GM21825 (cell line): ENCODE measurements around the gene ANO1.

Experiments used
- ATAC-seq: cut with Tn5 transposase; IDR thresholded peaks from one replicate; pipeline ENCODE4 v1.9.1; 2021; ENCODE audit warnings: mild to moderate bottlenecking, moderate library complexity; ENCODE audit not compliant: unreplicated experiment

ANO1 gene

DNA sequence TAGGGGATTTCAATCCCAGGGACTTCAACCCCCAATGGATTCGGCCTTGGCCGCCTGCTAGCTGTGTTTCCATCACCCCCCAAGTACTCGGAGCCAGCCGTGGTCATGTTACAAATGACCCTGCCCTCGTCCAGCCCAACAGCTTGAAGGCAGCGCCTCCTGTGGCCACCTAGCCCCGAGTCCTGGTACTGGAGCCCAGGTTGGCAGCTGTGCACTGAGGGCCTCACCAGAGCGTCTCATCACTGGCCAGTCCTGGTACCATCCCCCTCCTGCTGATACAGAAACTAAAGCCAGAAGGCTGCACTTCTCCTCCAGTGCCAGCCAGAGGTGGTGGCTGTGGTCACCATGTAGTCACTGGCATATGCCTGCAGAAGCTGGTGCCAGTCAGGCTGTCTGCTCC is 80.1 kb downstream of the ANO1 start:
- no peak for ATAC-seq

DNA sequence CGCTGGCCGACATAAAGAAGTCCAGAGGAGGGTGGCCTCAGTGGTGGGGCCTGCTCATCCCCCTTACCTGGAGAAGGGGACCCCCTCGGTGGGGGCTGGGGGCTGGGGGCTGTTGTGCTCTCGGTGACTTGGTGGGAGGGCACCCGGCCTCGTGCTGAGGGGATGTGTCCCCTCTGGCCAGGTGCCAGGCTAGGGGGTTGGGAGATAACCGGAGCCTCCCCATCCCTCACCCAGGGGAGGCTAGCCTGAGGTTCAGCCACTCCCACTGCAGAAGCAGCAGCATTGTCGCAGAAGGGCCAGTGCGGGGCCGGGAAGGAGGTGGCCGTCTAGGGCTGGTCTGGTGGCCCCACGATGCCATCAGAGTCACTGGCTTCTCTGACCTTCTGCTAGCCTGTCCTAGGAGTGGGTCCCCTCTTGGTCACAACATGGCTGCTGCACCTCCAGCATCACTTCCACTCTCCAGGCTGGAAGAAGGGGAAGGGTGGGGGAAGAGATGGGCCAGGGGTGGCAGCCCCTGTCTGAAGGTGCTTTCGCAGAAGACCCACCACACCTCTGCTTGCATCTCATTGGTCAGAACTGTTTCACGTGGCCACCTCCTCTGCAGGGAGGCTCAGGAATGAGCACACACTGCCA is 80.8 kb downstream of the ANO1 start:
- no peak for ATAC-seq

DNA sequence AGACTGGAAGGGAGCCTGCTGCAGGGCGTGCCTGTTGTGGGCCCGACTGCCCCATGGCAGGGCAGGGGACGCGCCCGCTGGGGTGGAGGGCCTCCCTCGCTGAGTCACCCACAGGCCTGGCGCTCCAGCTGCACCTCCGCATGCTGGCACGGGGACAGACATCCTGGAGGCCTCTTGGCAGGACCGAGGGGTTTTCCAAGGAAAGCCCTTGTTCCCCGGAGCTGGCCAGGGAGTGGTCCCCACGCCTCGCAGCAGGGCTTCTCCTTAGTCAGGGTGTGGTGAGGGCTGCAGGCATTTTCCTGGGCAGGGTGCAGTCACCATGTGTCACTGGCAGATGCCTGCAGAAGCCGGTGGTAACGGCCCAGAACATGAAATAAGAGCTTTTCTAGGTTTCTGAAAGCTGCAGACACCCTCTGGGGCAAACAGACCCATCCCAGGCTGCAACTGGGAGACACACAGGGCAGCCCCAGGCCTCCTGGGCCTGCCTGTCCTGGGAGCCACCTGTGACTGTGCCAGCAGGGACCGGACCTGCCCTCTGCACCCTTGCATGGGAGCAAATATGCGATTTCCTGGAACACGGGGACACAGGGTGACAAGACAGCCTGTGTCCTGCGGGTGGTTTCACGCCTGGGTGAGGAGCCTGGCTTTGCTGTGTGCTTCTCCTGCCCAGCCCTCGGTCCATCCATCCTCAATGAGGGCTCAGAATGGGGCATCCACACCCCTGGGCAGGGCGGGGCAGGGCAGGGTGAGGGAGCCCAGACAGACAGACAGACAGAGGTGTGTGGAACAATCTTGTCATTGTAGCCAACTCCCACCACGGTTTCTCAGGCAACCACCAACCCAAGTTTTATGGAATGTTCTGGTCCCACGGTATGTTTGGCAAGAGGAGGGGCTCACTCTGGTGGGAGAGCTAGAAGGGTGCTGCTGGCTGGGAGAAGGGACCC is 81.8 kb downstream of the ANO1 start:
- ATAC-seq = no peak

DNA sequence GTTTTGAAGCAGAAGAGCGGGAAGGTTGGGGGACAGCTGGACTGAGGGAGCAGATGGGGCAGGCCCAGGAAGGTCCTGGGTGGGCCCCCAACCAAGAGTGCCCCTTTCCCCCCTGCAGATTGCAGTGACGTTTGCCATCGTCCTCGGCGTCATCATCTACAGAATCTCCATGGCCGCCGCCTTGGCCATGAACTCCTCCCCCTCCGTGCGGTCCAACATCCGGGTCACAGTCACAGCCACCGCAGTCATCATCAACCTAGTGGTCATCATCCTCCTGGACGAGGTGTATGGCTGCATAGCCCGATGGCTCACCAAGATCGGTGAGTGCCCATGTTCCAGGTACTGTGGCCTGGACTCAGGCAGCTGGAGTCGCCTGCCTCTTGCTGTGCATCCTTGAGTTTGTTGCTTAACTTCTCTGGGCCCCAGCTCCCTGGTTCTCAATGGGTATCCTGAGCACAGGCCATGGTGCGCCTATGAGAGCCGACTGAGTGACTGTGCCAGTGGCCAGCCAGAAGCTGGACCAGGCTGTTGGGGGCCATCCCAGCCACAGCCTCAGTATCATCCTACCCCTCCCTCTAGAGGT is 83.0 kb downstream of the ANO1 start:
- ATAC-seq = no peak

DNA sequence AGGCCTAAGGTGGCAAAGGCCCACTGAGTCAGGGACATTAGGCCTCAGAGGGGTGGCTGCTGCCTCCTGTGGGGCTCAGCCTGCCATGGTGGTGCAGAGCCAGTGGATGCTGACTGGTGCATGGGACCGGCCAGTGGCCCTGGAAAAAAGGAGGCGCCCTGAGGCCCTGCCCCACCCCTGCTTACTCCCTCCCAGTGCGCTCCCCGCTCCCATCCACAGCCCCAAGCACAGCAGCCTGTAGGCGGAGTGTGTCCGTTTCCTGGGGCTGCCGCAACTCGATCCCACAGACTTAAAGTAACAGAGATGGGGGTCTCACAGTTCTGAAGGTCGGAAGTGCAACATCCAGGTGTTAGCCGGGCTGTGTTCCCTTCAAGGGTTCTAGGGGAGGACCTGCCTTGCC is 86.6 kb downstream of the ANO1 start:
- no peak for ATAC-seq

DNA sequence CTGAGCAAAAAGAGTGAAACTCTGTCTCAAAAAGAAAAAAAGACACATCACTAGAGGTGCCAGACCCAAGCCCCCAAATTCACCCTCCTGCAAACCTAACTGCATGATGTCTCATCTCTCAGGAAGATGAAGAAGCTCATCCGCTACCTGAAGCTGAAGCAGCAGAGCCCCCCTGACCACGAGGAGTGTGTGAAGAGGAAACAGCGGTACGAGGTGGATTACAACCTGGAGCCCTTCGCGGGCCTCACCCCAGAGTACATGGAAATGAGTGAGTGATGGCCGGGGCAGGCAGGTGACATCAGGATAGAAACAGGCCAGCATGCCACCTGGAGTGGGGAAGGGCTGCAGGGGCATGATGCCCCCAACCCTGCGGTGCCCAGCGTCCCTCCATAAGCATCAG is 89.0 kb downstream of the ANO1 start:
- ATAC-seq = no peak

DNA sequence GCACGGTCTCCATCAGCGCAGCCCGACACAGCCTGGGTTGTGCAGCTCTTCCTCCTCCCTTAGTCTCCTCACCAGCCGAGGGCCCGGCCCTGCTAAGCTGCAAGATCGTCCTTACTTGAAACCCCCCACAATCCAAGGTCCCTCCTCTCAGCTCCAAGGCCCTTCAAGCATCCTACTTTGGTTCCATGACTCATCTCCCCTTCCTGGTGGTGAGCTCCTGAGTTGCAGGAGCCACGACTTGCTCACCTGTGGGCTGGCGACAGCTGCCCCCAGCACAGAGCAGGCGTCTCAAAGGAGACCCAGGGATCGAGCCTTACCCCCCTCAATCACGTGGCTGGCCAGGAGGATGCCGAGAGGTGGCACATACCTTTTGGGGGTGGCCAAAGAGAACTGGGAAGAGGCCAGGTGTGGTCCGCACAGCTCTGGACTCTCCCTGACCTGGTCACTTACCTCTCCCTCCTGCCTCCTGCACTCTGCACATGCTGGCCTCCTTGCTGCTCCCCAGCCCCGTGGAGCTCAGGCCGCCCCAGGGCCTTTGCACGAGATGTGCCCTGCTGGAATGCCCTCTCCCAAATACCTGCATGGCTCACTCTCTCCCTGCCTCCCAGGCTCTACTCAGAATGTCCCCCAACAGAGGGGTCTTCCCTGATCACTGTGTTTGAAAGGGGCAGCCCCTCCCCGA is 89.7 kb downstream of the ANO1 start:
- ATAC-seq = no peak

DNA sequence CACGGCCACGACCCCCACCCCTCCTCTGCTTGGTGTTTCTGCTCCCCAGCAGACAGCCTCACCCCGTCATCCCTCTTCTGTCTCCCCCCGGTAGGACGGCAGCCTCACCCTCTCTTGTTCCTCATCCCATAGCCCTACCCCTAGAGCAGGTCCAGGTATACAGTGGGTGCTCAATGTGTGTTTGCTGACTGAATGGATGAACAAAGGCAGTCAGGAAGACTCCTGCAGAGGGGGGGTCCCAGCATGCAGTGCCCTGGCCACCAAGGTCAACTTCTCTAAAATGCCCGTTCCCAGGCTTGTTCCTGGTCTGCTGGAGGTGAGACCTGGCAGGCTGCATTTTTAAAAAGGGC is 90.3 kb downstream of the ANO1 start:
- ATAC-seq = no peak

DNA sequence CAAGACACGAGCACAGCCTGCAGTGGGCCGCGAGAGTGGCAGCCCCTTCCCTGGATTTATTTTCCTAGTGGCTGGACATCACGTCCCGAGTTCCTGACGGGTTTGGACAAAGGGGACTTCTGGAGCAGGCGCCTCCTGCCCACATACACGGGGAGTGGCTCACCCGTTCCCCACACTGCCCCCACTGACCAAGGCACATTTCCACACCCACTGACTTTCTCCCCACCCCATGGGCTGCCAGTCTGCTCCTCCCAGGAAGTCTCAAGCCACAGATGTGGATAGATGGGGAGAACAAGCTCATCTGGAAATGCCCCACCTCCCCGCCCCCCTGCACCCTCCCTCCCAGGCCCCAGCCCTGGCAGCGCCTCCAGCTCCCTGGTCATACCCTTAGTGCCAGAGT is 91.0 kb downstream of the ANO1 start:
- ATAC-seq = no peak

DNA sequence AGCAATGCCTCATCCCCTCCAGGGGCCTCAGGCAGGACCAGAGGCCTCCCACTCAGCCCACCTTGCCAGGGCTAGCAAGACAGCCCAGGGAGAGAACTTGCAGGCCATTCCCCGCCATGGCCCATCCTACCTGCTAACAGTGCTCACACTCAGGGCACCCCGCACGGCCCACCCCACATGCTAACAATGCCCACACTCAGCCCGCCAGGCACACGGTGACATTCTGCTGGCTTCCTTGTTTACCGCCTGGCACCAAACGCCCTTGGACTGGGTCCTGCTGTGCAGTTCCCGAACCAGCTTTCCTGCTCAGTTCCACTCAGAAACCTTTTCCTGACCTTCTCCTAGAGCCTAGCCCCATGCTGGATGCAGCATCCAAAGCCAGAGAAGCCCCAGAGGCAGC is 91.5 kb downstream of the ANO1 start:
- no peak for ATAC-seq

DNA sequence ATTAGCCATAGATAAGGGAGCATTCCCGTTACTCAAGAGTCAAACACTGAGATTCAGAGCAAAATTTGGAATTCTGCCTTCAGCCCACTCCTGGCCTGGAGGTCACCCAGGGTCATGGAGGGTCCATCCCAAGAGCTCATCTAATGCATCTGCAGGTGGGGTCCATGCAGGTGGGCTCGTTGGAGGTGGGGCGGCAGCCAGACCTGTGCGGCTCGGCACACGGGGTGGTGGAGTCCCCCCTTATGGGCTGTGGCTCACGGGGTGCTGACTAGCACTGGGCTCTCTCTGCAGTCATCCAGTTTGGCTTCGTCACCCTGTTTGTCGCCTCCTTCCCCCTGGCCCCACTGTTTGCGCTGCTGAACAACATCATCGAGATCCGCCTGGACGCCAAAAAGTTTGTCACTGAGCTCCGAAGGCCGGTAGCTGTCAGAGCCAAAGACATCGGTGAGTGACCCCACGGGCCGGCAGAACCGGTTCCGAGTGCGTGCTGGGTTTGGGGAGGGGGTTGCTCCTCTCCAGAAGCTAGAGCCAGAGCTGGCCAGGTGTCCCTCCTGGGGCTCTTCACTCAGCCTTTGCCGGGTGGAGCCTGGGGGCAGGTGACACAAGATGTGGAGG is 92.6 kb downstream of the ANO1 start:
- no peak for ATAC-seq

DNA sequence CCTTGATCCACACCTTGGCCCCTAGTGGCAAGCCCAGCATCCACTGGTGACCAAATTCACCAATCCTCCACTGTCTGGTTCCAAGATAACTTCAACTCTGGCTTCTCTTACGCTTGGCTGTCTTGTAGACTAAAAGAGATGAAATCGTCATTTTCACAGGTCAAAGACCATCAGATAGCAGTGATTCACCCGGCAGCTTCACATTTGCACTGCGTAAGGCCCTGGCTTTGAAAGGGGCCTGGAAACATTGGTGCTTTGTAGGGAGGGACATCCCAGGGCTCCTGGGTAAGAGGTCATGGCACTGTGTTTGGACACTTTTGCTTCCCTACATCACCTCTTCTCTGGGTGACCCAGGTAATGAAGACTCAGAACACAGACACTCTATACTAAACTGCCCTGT is 94.9 kb downstream of the ANO1 start:
- no peak for ATAC-seq

DNA sequence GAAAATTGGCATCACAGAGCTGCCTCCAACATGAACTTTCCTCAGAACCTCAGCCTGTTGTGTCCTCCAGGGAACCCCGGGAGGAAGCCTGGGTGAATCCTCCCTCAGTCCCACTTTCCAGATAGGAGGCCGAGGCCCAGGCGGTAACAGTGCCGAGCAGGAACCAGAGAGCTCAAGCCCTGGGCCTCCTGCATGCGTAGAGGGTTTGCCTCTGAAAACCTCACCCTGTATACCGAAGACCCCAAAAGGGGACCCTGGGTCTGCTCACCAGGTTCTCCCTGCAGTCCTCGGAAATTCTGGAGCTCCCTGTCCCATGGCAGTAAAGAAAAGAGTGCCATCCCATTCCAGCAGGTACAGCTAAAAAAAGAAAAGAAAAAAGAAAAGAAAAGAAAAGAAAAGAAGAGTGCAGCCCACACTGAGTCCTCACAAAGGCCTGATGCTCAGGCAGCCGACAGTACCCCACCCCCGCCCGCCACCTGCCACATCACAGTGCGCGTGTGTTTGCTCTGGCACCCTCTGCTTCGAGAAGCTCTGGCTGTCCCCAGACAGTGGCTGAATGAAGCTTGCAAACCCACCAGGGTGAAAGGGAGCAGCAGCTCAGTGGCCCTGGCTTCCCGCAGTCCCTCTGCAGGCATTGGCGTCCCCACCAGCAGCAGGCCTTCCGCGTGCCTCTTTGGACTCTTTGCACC is 96.6 kb downstream of the ANO1 start:
- no peak for ATAC-seq

DNA sequence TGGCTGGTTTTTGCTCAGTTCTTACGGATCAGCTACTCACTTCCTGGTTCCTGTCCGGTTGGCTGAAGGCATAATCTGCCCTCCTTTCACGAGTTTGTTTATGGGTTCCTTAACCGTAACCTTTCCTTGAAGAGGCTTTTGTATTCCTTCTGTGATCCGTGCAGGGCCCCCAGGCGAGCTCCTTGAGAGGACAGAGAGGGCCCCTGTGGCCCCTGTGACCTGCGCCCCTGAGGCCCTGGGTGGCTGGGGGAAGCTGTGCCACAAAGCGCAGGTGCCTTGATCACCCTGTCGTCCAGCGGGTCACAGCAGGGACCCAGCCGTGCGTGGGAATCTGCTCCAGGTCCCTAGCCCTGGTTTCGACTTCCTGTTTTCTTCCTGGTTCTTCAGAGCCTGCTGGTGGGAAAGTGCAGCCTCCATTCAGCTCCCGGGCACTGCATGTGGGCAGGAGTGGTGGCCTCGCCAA is 97.2 kb downstream of the ANO1 start:
- ATAC-seq = no peak

DNA sequence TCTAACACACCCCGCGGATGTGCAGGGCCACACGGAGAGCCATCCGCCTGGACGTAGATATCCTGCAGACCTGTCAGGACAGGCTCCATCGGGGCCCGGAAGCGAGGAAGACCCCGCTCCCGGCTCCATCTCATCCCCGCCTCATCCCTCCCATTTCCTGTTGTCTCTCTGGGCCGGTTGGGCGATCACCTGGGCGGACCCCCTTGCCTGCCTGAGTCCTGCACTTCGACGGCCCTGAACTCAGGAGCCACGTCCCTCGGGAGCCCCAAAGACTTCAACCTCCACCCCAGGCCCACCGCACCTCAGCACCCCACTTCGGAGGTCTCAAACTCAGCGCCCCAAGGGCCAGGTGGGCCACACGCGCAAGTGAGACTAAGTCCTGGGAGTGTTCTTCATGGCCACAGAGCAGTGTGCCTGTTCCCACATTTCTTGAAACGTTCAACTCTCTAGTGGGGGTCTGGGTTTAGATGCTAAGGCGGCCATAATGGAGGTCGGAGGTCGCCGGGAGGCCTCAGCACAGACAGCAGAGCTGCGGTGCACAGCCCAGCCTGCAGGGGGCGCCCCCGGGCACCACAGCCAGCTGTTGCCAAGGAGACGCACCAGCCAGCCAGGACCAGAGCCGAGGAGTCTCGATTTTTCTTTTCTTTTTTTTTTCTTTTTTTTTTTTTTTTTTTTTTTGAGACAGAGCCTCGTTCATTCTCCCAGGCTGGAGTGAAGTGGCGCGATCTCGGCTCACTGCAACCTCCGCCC is 99.0 kb downstream of the ANO1 start:
- ATAC-seq = no peak

DNA sequence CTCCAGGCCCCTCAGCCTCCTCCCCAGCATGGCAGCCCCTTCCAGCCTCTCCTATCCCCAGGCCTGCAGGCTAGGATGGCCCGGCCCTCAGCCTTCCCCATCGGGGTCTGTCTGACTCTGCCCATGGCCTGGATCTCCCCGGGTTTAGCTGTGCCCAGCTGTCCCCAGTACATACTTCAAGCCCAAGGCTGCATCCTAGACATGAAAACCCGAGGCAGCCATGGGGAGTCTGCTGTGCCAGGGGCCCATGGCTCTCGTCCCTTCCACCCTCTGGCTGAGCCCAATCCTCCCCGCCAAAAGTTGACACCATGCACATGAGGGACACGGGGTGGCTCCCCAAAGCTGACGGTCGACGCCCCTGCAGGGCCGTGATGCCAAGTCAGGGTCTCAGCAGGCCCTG is 102.8 kb downstream of the ANO1 start:
- no peak for ATAC-seq

DNA sequence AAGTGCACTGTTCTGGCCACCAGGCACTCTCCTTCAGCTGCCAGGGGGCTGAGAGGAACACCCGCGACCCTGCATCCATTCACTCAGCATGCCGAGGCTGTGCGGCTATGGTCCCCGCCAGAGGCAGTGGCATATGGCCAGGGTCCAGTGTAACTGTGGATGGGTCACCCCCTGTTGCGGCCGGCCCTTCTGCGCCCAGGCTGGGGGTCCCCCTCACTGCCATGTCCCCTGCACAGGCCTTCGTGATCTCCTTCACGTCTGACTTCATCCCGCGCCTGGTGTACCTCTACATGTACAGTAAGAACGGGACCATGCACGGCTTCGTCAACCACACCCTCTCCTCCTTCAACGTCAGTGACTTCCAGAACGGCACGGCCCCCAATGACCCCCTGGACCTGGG is 104.1 kb downstream of the ANO1 start:
- no peak for ATAC-seq

DNA sequence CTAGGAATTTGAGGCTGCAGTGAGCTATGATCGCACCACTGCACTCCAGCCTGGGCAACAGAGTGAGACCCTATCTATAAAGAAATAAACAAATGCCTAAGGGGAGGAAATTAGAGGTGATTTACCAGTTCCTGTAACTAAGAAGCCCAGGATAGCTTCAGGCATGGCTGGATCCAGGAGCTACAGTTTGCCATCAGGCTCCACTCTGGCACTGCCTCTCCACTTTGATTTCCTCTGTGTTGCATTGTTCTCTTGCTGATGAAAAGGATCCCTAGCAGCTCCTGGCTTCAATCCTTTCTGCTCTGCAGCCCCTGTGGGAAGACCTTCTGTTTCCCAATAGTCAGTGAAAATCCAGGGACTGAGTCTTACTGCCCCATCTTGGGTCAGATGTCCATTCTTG is 104.9 kb downstream of the ANO1 start:
- no peak for ATAC-seq

DNA sequence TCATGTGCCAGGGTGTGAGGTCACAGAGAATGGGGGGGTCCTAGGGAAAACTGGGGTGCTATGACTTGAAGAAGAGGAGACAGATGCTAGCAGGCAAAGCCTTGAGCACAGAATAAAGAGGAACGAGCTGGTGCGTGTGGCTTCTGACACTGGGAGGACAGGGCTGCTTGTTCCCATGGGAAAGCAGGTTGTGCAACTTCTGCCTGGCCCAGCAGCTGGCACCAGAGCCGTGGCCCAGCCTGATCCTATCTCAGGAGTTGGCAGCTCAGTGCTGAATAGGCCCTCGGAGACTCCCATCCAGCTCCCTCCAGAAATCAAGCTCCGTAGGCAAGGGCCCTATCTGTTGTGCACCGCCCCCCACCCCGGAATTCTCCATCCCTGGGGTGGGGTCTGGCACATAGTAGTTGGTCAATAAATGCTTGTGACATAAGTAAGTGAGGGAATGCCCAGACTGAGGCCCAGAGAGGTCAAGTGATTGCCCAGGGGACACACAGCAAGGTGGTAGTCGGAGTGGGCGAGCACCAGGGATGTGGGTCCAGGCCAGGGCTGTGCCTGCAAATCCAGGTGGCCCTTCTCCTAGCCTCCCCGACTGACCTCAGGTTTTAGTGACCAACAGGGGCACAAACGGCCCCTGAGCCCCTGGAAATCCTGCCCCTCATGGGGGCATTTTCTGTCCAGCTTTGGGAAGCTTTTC is 105.5 kb downstream of the ANO1 start:
- no peak for ATAC-seq
